Hematopoietic multipotent progenitor cell treated with erythropoietin and hydrocortisone succinate and interleukin-3 and kit ligand, for 6 days (in vitro differentiated cells): Measurements from ENCODE around the gene ADNP2.

Experiments
- DNase-seq: peaks from one replicate; pipeline ENCODE4 v3.0.0-alpha.2; 2015

ADNP2 gene

GRCh38 chr18:80108739-80109675, at the start of gene ADNP2:
Gene ADNP2, plus strand, starts transcription at chr18:80109262. Its CDS starts 8,281 bp downstream, at chr18:80117543.
- DNase-seq = peak; percentile 98

- DNase-seq = no peak
These were observed 49.1 kb upstream of the ADNP2 start for GRCh38 chr18:80059945-80060344.

GRCh38 chr18:80065705-80066104, 43.4 kb upstream of the ADNP2 start:
- DNase-seq = no peak

- DNase-seq = no peak
These were observed 41.7 kb upstream of the ADNP2 start for GRCh38 chr18:80067321-80067720.

GRCh38 chr18:80067897-80068296, 41.2 kb upstream of the ADNP2 start:
- DNase-seq = no peak

- DNase-seq = no peak
These were observed 40.3 kb upstream of the ADNP2 start for GRCh38 chr18:80068571-80069272.

- no peak for DNase-seq
These were observed 38.2 kb upstream of the ADNP2 start for GRCh38 chr18:80070825-80071224.

- no peak for DNase-seq
These were observed 34.9 kb upstream of the ADNP2 start for GRCh38 chr18:80074183-80074582.

- DNase-seq = no peak
These were observed 34.4 kb upstream of the ADNP2 start for GRCh38 chr18:80074697-80075096.

GRCh38 chr18:80075940-80076339, 33.1 kb upstream of the ADNP2 start:
- DNase-seq = no peak

GRCh38 chr18:80076379-80076778, 32.7 kb upstream of the ADNP2 start:
- no peak for DNase-seq

GRCh38 chr18:80077873-80078272, 31.2 kb upstream of the ADNP2 start:
- no peak for DNase-seq

GRCh38 chr18:80086281-80086680, 22.8 kb upstream of the ADNP2 start:
- no peak for DNase-seq

- no peak for DNase-seq
These were observed 21.0 kb upstream of the ADNP2 start for GRCh38 chr18:80088036-80088435.

GRCh38 chr18:80088823-80089222, 20.2 kb upstream of the ADNP2 start:
- DNase-seq = peak; percentile 13

GRCh38 chr18:80095414-80095813, 13.6 kb upstream of the ADNP2 start:
- DNase-seq = no peak

GRCh38 chr18:80096032-80096565, 13.0 kb upstream of the ADNP2 start:
- no peak for DNase-seq

- DNase-seq = no peak
These were observed 11.9 kb upstream of the ADNP2 start for GRCh38 chr18:80097201-80097600.

GRCh38 chr18:80103231-80103630, 5.8 kb upstream of the ADNP2 start:
- no peak for DNase-seq

- peak; percentile 35 for DNase-seq
These were observed 4.7 kb upstream of the ADNP2 start for GRCh38 chr18:80104364-80104779.

- peak; percentile 77 for DNase-seq
These were observed 3.5 kb upstream of the ADNP2 start for GRCh38 chr18:80105369-80106167.

GRCh38 chr18:80106482-80107051, 2.5 kb upstream of the ADNP2 start:
- DNase-seq = no peak

- no peak for DNase-seq
These were observed 1.6 kb upstream of the ADNP2 start for GRCh38 chr18:80107426-80107825.
